Urothelium cell line (cell line): Measurements from ENCODE around the gene ZBTB7C.

Source experiments
- DNase-seq: peaks from one replicate; pipeline ENCODE4 v3.0.0; 2011; ENCODE audit warnings: low spot score, mixed read lengths
- FAIRE-seq: peaks from 2 replicates; lab custom pipeline; 2011; peaks lifted over from hg19 to GRCh38; lab: Jason Lieb, UNC

The ZBTB7C gene

DNA sequence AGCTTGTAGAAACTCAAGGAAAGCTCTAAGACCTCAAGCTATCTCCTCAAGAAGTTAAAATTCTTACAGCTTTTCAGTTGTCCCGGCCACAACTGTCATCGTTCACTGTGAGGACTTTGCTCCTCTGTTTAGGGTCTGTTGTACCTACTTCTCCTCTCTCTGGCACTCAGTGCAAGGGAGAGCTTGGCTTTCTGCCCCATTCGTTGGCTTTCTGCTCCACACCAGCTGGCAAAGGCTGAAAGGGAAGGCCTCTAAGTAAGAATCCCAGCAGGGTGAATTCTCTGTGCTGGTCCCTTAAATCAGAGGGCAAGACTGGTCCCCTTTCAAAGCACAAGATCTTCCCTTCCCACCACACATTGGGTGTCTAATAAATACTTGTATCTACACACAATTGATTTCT, 17.3 kb downstream of the ZBTB7C start:
- DNase-seq (no peak), FAIRE-seq (no peak)

GRCh38 chr18:48390641-48391040, 18.5 kb downstream of the ZBTB7C start:
- no peak for FAIRE-seq
- no peak for DNase-seq

- DNase-seq (no peak), FAIRE-seq (no peak)
Measured at GRCh38 chr18:48388478-48388877, 20.7 kb downstream of the ZBTB7C start.

GRCh38 chr18:48387300-48387699, 21.9 kb downstream of the ZBTB7C start:
- FAIRE-seq (no peak), DNase-seq (no peak)

GRCh38 chr18:48385596-48385995, 23.6 kb downstream of the ZBTB7C start:
- DNase-seq, result no peak
- no peak for FAIRE-seq

- DNase-seq (no peak), FAIRE-seq (no peak)
Measured at GRCh38 chr18:48376934-48377333, 32.2 kb downstream of the ZBTB7C start.

DNA sequence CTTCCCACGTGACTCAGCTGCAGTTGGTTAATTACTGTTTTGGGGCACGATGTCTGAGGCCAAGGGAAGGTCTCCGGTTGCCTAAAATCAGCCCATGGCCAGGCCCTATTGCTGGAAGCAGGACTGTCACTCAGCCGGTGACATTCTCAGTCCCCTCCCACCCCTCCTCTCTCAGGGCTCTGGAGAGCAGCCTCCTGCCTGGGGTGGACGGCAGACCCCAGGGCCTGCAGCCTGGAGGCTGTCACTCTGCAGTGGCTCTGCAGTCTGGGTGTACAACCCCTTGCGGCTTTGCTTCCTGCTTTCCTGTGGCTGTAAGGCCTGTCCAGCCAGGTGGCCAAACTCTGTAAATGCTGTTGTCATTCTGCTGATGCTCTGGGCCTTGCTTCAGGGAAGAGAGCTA, 32.8 kb downstream of the ZBTB7C start:
- FAIRE-seq, result no peak
- DNase-seq, result no peak

DNA sequence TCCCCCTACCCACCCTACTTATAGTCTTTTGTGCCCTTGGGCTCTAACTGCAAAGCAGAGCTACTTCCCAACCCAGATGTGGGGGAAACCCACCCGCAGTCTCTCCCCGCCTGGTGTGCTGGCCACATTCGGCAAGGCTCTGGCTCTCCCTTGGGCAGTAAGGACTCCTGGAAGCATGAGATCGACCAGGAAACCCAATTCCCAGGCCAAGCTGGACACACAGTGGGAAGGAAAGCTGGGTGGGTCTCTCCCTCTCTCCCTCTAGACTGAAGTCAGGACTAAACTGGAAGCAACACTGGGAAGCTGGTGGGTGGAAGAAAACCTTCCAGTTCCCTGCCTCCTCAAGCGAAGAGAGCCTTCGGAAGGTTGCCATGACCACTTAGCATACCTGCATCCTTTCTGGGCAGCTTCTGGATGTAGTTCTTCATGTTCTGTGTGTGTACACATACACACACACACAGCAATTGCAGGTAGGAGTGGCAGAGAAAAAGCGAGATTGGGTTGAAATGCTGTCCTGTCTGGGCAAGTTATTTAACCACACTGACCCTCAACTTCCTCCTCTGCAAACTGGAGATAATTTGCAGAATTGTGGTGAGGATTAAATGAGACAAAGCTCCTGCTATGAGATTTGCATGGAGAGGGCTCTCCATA, 33.9 kb downstream of the ZBTB7C start:
- DNase-seq (no peak), FAIRE-seq (no peak)

DNA sequence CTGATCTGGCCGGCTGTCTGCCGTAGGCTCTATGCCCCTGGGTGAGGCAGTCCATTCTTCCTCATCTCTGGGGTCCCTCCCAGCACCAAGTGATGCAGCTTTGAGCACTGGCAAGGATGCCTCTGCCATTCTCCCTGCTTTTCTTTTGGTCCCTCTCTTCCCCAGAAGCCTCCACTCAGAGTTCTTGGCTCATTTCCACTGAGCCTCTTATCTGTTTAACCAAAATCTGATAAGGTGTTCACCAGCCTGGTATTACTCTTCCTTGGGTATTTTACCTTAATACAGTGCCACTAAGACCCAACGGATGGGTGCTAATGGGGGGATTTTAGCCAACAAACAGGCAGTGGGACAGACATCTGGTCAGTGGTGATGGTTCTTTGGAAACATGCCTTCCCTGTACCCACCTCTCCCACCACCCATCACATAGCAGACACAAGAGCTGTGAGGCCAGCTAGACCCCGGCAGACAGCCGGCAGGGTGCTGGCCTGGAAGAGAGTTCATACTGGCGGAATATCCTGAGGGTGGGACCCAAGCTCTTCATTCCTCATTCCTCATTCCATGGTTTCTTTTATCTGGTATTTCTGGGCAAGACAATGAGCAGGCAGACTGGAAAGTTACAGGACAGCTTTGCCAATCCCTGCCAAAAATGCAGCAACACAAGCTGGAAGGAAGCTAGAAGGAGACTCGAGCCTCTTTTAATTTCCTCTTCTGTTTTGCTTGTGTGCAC, 34.6 kb downstream of the ZBTB7C start:
- no peak for FAIRE-seq
- DNase-seq, result no peak

- no peak for DNase-seq
- no peak for FAIRE-seq
Measured at GRCh38 chr18:48371854-48372602, 37.2 kb downstream of the ZBTB7C start.

DNA sequence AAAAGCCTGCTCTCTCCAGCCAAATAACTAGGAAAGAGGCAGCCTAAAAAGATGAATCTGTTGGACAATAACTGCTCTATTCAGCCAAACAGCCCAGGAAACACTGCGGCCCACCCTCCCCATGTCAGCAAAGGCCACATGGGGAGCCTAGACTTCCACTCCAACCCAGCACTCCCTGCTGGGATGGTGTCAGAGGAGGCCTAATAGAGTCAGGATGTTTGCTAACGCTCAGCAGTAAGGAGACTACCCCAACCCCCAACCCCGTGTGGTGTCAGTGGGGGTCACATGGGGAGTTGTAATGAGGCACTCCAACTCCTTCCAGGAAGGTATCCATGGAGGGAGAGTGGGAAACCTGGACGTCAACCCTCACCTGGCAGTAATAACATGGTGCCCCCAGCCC, 41.6 kb downstream of the ZBTB7C start:
- FAIRE-seq (no peak), DNase-seq (no peak)

- DNase-seq (no peak), FAIRE-seq (no peak)
Measured at GRCh38 chr18:48365965-48366364, 43.2 kb downstream of the ZBTB7C start.

DNA sequence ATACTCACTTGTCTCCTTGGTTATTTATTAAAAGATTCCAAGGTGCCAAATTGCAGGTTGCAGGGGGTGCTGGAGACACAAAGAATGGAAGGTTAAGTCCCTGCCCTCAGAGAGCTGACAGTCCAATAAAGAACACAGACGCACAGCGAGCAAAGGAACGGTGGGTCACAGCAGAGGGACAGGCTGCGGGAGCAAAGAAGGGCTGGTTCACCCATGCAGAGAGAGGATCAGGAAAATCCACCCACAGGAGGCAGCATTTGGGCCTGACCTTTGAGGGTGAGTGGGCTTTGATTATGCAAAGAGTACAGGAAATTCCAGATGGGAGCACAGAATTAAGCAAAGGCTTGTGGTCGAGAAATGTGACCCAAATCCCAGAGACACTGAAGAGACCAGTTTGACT, 45.0 kb downstream of the ZBTB7C start:
- FAIRE-seq (no peak), DNase-seq (no peak)

DNA sequence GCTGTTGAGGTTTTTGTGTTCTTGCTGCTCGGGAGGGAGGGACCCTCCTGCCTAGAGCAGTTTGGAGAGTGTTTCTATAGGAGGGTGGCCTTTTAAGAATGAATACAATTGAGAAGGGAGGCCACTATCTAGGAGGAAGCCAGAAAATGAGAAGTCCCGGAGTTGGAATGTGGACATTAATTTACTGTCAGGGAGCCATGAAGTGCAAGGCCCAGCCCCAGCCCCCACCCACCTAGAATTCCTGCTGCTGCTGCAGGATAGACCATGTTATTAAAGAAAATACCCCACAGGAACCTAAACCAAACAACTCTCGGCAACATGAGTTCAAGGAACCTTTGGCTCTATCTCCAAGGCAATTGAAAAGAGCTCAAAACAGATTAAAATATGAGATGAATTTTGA, 46.0 kb downstream of the ZBTB7C start:
- FAIRE-seq (no peak), DNase-seq (no peak)

GRCh38 chr18:48361801-48362200, 47.4 kb downstream of the ZBTB7C start:
- DNase-seq (no peak), FAIRE-seq (no peak)

DNA sequence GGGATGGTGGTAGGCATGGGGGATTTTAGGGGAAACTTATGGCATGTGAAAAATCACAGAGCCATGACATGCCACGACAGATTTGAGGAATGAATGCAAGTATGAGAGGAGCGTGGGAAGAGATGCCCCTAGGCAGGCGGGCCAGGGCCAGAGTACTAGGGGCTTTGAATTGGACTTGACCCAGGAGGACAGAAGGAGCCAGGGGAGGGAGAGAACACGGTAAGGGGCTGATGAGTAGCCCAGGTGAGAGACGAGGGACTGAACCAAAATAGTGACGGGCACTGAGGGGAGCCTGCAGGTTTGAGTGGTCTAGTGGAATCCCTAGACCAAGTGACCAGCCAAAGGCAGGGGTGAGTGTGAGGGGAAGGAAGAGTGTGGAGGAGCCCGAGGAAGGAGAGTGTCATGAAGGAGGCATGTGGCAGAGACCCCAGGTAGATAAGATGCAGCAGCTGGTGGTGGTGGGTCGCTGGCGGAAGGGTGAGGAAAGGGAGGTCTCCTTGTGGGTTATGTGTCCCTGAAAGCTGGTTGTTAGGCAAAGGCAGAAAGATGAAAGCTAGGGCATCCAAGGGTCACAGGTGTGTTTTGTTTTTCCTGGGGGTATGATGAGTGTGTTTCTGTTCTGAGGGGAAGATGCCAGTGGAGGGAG, 48.7 kb downstream of the ZBTB7C start:
- DNase-seq (no peak), FAIRE-seq (no peak)

- no peak for DNase-seq
- FAIRE-seq, result no peak
Measured at GRCh38 chr18:48359626-48360025, 49.6 kb downstream of the ZBTB7C start.

GRCh38 chr18:48358868-48359267, 50.3 kb downstream of the ZBTB7C start:
- no peak for DNase-seq
- no peak for FAIRE-seq

DNA sequence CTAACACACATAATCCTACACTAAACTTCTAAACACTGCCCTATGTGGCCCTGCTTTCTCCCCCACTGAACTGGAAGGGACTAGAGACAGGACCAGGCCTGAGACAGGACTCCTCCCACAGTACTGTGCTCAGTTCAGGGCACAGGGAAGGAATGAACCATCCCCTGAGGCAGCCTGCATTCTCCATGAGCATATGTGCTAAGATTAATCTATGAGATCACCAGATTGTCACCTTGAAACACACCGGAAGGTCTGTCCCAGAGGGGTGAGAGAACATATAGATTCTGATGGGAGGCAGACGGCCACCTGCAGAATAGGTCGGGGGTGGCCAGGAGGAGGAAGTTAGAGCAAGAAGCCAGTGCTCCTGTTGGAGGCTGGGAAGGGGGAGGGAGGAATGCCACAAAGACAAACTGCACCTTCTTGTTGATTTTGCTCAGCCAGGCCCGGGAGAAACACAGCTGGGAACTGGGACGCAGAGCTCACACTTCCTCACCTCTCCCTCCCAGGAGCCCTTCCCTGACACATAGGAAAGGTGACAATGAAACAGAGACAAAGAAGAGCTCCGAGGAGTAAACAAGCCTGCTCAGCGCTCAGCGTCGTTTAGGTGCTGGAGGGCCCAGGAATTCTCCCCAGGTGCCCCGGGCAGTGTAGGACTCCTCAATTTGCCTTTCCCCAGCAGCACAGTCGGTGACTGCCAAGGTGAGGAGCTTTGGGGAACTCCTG, 52.1 kb downstream of the ZBTB7C start:
- no peak for DNase-seq
- FAIRE-seq, result no peak

- DNase-seq (no peak), FAIRE-seq (no peak)
Measured at GRCh38 chr18:48356151-48356745, 52.9 kb downstream of the ZBTB7C start.
